Neural progenitor cell (in vitro differentiated cells): ENCODE data around the gene PTGER4.

Experiments
- CTCF ChIP-seq: fragments of 200-600 bp; sonication (generic); IDR thresholded peaks from 2 replicates; pipeline ENCODE4 v1.5.1; 2017; ENCODE audit warnings: antibody characterized with exemption, mild to moderate bottlenecking
- EZH2 ChIP-seq: fragments of 200-600 bp; sonication (generic); IDR thresholded peaks from 2 replicates; pipeline ENCODE4 v1.6.1; 2017; ENCODE audit warnings: antibody characterized with exemption, mild to moderate bottlenecking, moderate library complexity

GRCh38 chr5:40677456-40677855 is 2.3 kb upstream of the PTGER4 start:
- TF ChIP-seq CTCF (no peak), EZH2 (no peak)
